GM19023 (cell line): ENCODE results near the gene LRRC72.

Source experiments
- ATAC-seq: cut with Tn5 transposase; IDR thresholded peaks from one replicate; pipeline ENCODE4 v1.9.1; 2021; ENCODE audit warnings: mild to moderate bottlenecking, moderate library complexity; ENCODE audit not compliant: unreplicated experiment

The LRRC72 gene

DNA sequence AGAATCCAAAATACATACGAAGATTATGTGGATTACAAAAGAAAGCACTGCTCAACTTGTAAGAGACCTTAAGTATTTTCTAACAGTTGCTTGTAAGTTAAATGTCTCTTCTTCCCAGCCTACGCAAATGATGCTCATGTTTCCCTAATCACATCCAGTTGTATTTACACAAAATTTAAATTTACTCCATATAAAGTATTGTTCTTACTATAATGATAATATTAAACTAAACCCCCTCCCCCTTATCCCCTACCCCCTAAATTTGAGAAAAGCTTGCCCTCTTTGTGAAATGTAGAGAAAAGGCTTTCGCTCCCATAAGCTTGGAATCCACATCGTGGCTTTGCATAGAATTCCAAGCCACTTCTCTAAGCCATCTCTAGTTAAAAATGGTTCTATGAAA lies 89.5 kb downstream of the LRRC72 start:
- no peak for ATAC-seq

DNA sequence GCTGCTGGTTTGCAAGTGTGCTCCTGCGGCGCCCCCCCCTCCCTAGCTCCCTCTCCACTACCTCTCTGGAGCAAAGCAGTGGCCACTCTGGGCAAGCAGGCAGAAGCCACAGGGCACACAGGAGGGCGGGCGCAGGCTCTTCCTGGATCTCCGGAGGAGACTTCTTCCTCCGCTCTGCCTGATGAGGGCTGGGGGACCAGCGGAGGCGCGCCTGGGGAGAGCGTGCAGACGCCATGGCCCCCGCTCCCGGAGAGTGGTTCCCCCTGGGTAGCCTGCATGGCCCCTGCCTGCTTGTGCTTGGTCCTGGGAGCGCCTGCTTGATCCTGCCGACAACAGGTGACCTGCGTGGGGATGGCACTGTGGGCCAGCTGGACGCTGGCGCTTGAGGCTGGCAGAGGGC lies 89.9 kb downstream of the LRRC72 start:
- ATAC-seq = no peak

DNA sequence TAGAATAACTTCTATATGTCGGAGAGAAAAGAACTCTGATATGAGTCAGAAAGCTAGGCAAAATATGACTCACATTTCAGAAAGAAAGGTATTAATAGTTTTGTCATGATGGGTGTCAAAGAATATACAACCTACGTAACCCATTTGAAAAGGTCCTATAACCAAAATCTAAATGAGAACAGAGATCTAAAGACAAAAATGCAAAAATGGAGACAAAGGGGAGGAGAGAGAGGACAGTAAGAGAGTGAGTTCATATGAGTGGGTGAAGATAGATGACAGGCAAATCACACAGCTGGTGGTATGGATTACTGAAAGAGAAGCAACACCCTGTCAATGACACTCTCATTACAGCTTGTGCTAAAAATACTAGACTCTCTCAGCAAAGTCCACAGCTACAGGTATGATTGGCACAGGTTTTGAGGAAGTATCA lies 93.4 kb downstream of the LRRC72 start:
- peak; percentile 84 for ATAC-seq

DNA sequence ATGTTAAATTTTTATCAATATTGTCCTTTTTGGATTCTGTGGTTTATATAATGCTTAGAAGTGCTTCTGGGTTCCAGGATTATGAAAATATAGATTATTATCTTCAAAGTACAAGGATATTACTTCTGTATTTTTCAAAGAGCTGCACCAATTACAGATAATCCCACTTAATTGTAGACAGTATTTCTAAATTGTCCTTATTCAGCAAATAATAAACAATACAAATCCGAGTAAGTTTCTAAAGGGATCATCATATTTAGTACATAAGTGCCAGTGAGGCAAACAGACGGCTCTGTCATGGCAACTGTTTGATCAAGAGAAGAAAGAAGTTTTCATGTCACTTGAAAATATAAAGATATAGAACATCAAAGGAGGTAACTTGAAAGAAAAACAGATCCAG lies 99.8 kb downstream of the LRRC72 start:
- ATAC-seq = no peak

DNA sequence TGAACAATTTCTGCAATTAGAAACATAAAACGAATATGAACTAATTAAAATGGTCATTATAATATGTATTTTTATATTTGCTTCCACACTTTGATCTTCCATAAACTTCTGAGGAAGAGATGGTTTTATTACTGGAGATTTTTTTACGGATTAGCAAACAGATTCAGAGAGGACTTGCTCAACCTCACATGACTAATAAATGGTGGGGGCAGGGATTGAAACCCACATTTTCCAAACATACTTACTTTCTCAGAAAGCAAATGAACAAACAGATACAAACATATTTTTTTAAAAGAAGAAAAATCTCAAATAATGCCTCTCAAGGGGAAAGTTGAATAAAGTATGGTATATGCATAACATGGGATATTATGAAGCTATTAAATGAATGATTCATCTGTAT lies 100.6 kb downstream of the LRRC72 start:
- no peak for ATAC-seq

DNA sequence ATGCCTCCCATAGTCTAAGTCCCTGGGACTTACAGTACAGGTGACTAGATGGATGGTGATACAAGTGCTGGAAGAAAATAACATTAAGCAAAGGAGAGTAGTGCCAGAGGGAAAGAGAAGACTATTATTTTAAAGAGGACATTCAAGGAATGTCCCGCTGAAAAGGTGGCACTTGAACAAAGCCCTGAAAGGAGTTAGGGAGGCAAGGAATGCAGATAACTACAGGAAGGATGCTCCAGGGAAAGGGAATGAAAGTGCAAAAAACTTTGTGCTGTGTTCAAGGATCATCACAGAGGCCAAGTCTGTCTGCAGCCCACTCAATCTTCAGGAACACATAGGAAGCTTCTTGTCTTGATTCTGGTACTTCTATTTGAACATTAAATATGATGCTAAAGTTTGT lies 104.0 kb downstream of the LRRC72 start:
- no peak for ATAC-seq
